ENCODE results near the gene ADAM10.

DNA sequence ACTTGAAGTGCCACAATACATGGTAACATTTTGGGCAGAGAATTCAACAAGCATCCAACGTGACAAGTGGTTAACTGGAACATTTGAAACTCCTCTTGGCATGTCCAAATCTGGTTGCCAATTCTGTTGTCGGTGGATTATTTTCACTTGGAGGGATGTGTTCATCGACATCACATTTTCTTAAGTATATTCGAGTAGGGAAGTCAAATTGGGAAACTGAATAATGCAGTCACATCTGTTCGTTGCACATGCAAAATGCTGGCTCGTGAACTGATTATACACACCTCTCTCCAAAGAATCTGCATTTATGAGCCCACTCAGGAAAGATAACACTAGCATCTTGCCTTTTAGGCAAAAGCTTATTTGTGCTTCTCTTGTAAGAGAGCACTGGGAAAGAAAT is 178.0 kb downstream of the ADAM10 start:
- TF ChIP-seq, protein P1, sequence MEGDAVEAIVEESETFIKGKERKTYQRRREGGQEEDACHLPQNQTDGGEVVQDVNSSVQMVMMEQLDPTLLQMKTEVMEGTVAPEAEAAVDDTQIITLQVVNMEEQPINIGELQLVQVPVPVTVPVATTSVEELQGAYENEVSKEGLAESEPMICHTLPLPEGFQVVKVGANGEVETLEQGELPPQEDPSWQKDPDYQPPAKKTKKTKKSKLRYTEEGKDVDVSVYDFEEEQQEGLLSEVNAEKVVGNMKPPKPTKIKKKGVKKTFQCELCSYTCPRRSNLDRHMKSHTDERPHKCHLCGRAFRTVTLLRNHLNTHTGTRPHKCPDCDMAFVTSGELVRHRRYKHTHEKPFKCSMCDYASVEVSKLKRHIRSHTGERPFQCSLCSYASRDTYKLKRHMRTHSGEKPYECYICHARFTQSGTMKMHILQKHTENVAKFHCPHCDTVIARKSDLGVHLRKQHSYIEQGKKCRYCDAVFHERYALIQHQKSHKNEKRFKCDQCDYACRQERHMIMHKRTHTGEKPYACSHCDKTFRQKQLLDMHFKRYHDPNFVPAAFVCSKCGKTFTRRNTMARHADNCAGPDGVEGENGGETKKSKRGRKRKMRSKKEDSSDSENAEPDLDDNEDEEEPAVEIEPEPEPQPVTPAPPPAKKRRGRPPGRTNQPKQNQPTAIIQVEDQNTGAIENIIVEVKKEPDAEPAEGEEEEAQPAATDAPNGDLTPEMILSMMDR (IDR thresholded peaks at IDR 0.05; ENCODE audit: insufficient read depth, low read depth, low read length): no peak
- no peak for TF ChIP-seq EZH2 (IDR thresholded peaks at IDR 0.05; ENCODE audit: insufficient read depth, low read length)
